Esophagus muscularis mucosa (tissue), 4 donors: ENCODE results near the gene MBTPS1.

Experiments
- CTCF ChIP-seq, 3 experiments: fragments of 200-600 bp in 2 of 3; fragments of 450-650 bp in 1 of 3; sonication (generic) in 2 of 3; IDR thresholded peaks; one replicate each; pipeline ENCODE4 v1.5.1; 2017 to 2019; ENCODE audit warnings: antibody characterized with exemption in 3 of 3, mild to moderate bottlenecking in 2 of 3, moderate library complexity in 1 of 3
- EP300 ChIP-seq: sonication (generic); formaldehyde crosslinking; IDR thresholded peaks from one replicate; pipeline ENCODE4 v1.6.1; 2017; ENCODE audit warnings: antibody characterized with exemption
- POLR2A ChIP-seq: fragments of 450-650 bp; IDR thresholded peaks from one replicate; pipeline ENCODE4 v1.6.1; 2017; ENCODE audit warnings: antibody characterized with exemption, moderate library complexity, mild to moderate bottlenecking, low read depth

GRCh38 chr16:84156342-84156784, 39.6 kb upstream of the MBTPS1 start:
- TF ChIP-seq CTCF (IDR thresholded peaks at IDR 0.05) (no peak), POLR2A (no peak), EP300 (no peak)
